HG02759 (cell line): ENCODE data around the gene DOCK4.

Experiments
- ATAC-seq: cut with Tn5 transposase; IDR thresholded peaks from one replicate; pipeline ENCODE4 v1.9.1; 2021; ENCODE audit warnings: mild to moderate bottlenecking, moderate library complexity; ENCODE audit not compliant: unreplicated experiment

Gene DOCK4

GRCh38 chr7:112162142-112162766 lies 43.9 kb downstream of the DOCK4 start:
- ATAC-seq: no peak

GRCh38 chr7:112161253-112162141 lies 44.7 kb downstream of the DOCK4 start:
- ATAC-seq: no peak

GRCh38 chr7:112160771-112161150 lies 45.4 kb downstream of the DOCK4 start:
- ATAC-seq: no peak

- ATAC-seq: no peak
Measured at GRCh38 chr7:112160130-112160770, 45.9 kb downstream of the DOCK4 start.

GRCh38 chr7:112159351-112159750 lies 46.8 kb downstream of the DOCK4 start:
- no peak for ATAC-seq

- ATAC-seq: no peak
Measured at GRCh38 chr7:112157072-112157471, 49.1 kb downstream of the DOCK4 start.

GRCh38 chr7:112156412-112156811 lies 49.8 kb downstream of the DOCK4 start:
- ATAC-seq: no peak

- ATAC-seq: no peak
Measured at GRCh38 chr7:112154690-112155089, 51.5 kb downstream of the DOCK4 start.

- ATAC-seq: no peak
Measured at GRCh38 chr7:112152186-112152585, 54.0 kb downstream of the DOCK4 start.

- ATAC-seq: no peak
Measured at GRCh38 chr7:112150823-112151641, 55.2 kb downstream of the DOCK4 start.

GRCh38 chr7:112149734-112150133 lies 56.5 kb downstream of the DOCK4 start:
- ATAC-seq: no peak

- ATAC-seq: no peak
Measured at GRCh38 chr7:112147793-112148361, 58.3 kb downstream of the DOCK4 start.

GRCh38 chr7:112145206-112145605 lies 61.0 kb downstream of the DOCK4 start:
- no peak for ATAC-seq

GRCh38 chr7:112144284-112145059 lies 61.7 kb downstream of the DOCK4 start:
- no peak for ATAC-seq

GRCh38 chr7:112143582-112143981 lies 62.6 kb downstream of the DOCK4 start:
- no peak for ATAC-seq

GRCh38 chr7:112143136-112143535 lies 63.1 kb downstream of the DOCK4 start:
- no peak for ATAC-seq

GRCh38 chr7:112140600-112140999 lies 65.6 kb downstream of the DOCK4 start:
- no peak for ATAC-seq

- ATAC-seq: no peak
Measured at GRCh38 chr7:112138938-112139337, 67.3 kb downstream of the DOCK4 start.

- no peak for ATAC-seq
Measured at GRCh38 chr7:112138325-112138852, 67.8 kb downstream of the DOCK4 start.
